ENCODE measurements around the gene CFD. TPM values are rescaled to one million over a fixed set of nuclear protein-coding genes. Genes with fewer than 3 reads are reported as not detected.

CFD gene
- polyA plus RNA-seq, 1 experiment, result 0.77 TPM

DNA sequence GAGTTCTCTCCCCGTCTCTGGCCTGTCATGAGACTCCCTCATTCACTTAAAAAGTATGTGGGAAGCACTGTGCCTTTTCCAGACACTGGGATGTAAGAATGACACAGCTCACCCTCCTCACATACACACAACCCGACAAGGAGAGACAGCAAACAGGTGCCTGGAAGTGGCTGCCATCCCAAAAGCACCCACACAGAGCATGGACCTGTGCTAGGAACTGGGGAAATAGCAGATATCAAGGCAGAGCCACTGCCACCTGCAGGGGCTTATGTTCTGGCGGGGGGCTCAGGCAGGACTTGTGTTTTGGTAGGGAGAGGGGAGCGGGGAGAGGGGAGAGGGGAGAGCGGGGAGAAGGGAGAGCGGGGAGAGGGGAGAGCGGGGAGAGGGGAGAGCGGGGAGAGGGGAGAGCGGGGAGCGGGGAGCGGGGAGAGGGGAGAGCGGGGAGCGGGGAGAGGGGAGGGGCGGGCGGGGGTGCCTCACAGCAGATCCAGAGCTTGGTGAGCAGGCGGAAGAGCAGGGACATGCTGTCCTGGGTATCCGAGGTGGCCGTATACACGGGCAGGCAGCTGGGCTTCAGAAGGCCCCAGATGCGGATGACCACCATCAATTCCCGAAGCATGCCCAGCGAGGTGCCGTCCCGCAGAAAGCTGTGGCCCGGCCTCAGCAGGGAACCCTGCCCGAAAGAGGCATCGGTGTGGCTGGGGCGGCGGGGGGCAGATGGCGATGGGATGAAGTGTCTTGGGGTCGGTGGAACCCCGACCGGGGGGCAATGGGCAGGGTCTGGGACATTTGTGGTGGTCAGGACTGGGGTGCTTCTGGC, 12.2 kb downstream of the CFD start:
- POLR2A ChIA-PET, result no interaction called here
- CTCF ChIA-PET, result no interaction called here
- Histone ChIP-seq H3K36me3 (ENCODE audit: control insufficient read depth, insufficient read depth, low read length) (peaks cover 29% of the 10 kb centered on the region), H3K27me3 (ENCODE audit: control insufficient read depth, insufficient read depth, low read length) (no peaks in the 10 kb centered on the region), H3K4me3 (ENCODE audit: low read depth, low read length) (no peak overlapping the region)
- DNase-seq (ENCODE audit: low read depth), result no peak
- TF ChIP-seq, protein P1, sequence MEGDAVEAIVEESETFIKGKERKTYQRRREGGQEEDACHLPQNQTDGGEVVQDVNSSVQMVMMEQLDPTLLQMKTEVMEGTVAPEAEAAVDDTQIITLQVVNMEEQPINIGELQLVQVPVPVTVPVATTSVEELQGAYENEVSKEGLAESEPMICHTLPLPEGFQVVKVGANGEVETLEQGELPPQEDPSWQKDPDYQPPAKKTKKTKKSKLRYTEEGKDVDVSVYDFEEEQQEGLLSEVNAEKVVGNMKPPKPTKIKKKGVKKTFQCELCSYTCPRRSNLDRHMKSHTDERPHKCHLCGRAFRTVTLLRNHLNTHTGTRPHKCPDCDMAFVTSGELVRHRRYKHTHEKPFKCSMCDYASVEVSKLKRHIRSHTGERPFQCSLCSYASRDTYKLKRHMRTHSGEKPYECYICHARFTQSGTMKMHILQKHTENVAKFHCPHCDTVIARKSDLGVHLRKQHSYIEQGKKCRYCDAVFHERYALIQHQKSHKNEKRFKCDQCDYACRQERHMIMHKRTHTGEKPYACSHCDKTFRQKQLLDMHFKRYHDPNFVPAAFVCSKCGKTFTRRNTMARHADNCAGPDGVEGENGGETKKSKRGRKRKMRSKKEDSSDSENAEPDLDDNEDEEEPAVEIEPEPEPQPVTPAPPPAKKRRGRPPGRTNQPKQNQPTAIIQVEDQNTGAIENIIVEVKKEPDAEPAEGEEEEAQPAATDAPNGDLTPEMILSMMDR (IDR thresholded peaks at IDR 0.05; ENCODE audit: insufficient read depth, low read depth, low read length), result no peak

DNA sequence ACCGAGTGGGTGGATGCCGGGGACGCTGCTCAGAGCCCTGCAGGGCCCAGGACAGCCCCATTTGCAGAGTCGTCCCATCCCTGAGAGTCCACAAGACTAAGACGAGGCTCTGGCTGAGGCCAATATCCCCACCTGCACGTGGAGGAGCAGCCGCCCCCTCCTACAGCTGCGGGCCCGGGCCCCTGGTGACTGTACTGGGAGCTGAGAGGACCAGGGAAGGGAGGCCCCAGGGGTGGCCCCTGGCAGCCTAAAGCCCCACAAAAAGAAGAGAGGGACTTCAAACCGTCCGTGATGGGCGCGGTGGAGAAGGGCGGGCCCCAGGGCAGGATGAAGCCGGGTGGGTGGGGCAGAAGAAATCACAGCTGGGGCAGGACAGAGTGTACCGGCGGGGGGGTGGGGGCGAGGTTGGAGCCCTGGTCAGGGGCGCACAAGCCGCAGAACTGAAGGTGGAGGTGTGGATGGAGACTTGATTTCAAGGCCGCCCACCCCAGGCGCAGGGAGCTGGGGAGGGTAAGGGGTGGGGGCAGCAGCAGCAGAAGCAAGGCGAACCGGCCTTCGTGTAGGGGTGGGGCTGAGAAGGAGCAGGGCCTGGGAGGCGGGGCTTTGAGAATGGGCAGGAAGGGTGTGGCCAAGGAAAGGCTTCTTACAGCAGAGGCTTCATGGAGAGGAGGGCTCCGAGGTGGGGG, 12.9 kb downstream of the CFD start:
- ChIA-PET CTCF (interaction anchor here (1.0 kb wide), 1 partner anchor 9 kb away, joined by 4 read pairs; no protein-coding TSS in a partner anchor), POLR2A (no interaction called here)
- TF ChIP-seq, protein P1 (IDR thresholded peaks at IDR 0.05; ENCODE audit: insufficient read depth, low read depth, low read length), result no peak
- H3K27me3 ChIP-seq (ENCODE audit: control insufficient read depth, insufficient read depth, low read length), result no peaks in the 10 kb centered on the region
- no peak overlapping the region for H3K4me3 ChIP-seq (ENCODE audit: low read depth, low read length)
- no peak for DNase-seq (ENCODE audit: low read depth)
- peaks cover 33% of the 10 kb centered on the region for H3K36me3 ChIP-seq (ENCODE audit: control insufficient read depth, insufficient read depth, low read length)

DNA sequence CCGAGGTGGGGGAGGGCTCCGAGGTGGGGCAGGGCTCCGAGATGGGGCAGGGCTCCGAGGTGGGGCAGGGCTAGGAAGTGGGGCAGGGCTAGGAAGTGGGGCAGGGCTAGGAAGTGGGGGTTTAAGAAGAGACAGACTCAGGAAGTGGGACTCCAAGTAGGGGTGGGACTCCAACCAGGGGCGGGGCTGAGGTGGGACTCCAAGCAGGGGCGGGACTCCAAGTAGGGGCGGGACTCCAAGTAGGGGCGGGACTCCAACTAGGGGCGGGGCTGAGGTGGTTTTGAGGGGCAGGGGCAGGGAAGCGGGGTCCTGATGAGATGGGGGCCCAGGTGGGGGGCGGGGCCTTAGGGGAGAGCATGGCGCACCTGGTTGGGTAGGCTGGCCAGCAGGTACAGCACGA, 13.6 kb downstream of the CFD start:
- POLR2A ChIA-PET, result no interaction called here
- DNase-seq (ENCODE audit: low read depth), result no peak
- CTCF ChIA-PET, result interaction anchor here (1.0 to 1.4 kb wide), 2 partner anchors 9 to 16 kb away, joined by 3 to 4 read pairs; no protein-coding TSS in a partner anchor
- Histone ChIP-seq H3K36me3 (ENCODE audit: control insufficient read depth, insufficient read depth, low read length) (peaks cover 27% of the 10 kb centered on the region), H3K4me3 (ENCODE audit: low read depth, low read length) (no peak overlapping the region), H3K27me3 (ENCODE audit: control insufficient read depth, insufficient read depth, low read length) (no peaks in the 10 kb centered on the region)
- TF ChIP-seq, protein P1 (IDR thresholded peaks at IDR 0.05; ENCODE audit: insufficient read depth, low read depth, low read length), result no peak

DNA sequence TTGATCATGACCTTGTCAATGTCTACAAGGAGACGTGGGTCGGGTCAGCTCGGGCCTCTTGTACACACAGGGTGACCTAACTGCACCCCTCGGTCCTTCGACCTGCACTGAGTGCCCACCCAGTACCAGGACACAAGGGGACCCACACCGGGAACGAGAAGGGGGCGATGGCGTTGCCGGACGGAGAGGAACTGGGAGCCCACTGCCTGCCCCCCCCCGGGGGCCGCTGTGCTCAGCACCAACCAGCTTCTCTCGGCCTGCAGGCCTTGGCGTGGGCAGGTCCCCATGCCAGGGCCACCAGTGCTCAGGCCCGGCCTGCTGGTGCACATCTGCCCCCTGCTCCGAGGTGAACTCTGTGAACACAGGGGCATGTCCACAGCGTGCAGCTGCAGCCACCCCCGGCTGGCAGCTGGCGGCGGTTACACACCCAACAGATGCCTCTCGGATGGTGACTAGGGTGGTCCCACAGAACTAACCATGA, 14.1 kb downstream of the CFD start:
- H3K27me3 ChIP-seq (ENCODE audit: control insufficient read depth, insufficient read depth, low read length), result no peaks in the 10 kb centered on the region
- TF ChIP-seq, protein P1 (IDR thresholded peaks at IDR 0.05; ENCODE audit: insufficient read depth, low read depth, low read length), result no peak
- ChIA-PET CTCF (interaction anchor here (1.4 kb wide), 1 partner anchor 16 kb away, joined by 3 read pairs; no protein-coding TSS in a partner anchor), POLR2A (no interaction called here)
- no peak for DNase-seq (ENCODE audit: low read depth)
- H3K36me3 ChIP-seq (ENCODE audit: control insufficient read depth, insufficient read depth, low read length), result peaks cover 24% of the 10 kb centered on the region
- H3K4me3 ChIP-seq (ENCODE audit: low read depth, low read length), result no peak overlapping the region

DNA sequence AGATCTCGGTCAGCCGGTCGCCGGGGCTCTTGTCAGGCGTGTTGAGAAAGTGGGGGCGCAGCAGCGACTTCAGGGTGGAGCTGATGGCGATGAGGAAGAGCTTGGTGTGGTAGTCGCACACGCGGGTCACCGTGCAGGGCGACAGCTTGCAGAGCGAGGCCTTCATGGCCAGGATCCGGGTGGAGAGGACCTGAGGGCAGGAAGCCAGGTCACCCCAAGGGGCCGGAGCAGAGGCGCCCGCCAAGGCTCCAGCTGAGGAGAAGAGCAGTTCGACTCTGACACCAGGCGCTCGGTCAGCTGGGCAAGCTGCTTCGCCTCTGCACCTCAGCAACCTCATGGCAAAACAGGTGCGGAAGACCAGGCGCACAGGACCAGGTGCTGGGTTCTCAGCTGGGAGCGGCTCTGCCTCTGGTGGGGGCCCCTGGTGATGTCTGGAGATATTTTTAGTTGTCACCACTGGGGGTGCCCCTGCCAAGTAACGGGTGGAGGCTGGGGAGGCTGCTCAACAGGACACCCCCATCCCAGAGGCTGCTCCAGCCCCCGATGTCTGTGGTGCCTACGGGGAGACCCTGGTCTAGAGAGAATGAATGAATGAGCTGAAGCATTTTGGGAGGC, 15.9 kb downstream of the CFD start:
- TF ChIP-seq, protein P1 (IDR thresholded peaks at IDR 0.05; ENCODE audit: insufficient read depth, low read depth, low read length), result no peak
- Histone ChIP-seq H3K36me3 (ENCODE audit: control insufficient read depth, insufficient read depth, low read length) (peaks cover 24% of the 10 kb centered on the region), H3K27me3 (ENCODE audit: control insufficient read depth, insufficient read depth, low read length) (no peaks in the 10 kb centered on the region), H3K4me3 (ENCODE audit: low read depth, low read length) (no peak overlapping the region)
- ChIA-PET CTCF (no interaction called here), POLR2A (no interaction called here)
- DNase-seq (ENCODE audit: low read depth), result no peak
